T follicular helper cell (primary cell): ENCODE measurements around the gene CDX1.

Source experiments
- DNase-seq: peaks from one replicate; pipeline ENCODE4 v3.0.0-alpha.2; 2020; ENCODE audit warnings: low read depth

Gene CDX1

DNA sequence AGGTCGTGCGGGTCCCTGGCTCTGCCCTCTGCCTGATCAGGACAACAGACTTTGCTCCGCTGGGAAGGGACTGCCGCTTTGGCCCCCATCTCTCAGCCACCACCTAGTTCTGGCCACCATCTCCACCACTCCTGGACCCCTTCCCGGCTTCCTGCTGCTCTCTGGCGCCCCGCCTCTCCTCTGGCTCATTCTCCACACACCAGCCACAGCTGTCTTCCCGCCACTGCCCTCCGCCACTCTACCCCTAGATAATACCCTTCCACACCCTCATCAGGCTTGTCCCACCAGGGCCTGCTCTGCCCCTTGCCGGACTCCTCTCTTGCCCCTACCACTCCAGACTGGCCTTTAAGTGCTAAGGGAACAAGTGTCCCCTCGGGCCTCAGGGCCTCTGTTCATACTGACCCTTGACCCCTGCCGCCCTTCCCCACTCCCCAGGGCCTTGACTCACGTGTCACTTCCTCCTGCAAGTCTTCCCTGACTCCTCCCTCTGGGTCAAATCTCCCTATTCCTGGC lies 3.0 kb upstream of the CDX1 start:
- no peak for DNase-seq

DNA sequence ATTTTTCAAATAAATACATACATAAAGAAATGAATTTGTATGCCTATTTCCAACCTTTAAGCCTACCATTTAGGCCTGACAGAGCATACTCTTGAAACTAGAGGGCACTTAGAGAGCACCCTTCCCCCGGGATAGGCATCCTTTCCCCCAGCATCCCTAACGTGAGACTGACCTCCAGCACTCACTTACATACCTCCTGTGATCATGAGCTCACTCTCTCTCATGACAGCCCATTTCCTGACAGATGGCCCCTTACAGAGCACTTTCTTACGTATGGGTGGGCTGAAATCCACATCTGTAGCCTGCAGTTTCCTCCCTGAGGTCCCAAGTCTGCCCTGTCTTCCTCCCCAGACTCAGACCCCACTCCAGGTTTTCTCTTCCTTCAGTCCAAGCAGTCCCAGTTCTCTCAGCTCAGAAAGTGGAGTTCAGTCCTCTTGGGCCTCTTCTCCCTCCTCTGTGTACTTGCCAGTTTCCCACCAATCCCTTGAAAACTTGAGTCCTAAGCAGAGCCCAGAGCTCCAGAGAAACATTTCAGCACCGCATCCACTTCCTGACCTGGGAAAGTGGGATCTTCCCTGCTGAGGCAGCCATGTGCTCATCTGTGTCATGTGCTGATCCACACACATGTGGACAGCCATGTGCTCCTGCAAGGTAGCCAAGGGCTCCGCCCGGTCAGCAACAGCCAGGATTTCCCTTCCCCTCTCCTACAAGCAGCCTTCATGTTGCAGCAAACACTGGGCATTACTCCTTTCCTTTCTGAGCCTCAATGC lies 2.2 kb upstream of the CDX1 start:
- DNase-seq: no peak

DNA sequence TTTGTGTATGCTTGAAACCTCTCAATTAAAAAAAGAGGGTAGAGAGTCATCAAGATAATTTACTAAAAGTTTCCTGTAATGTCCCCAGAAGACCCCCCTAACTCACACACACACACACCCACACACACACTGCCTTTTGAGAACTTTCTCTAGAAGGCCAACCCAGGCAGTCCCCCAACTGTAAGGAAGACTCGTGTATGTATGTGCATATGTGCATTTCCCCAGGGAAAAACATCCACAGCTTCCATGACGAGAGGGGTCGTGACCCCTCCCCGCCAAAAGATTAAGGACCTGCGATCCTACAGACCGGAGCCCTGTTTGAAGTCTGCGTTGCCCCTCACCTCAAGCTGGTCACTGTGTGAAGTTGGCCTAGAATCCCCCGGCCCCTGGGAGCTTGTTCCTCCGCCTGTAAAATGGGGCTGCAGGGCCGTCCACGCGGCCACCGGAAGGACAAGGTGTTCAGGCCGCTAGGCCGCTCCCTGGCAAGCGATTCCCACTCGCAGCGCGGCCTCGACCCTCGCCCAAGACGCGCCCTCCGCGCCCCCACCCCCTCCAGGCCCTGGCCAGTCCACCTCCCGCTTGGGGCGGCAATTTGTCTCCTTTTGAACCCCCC lies 435 bp upstream of the CDX1 start:
- no peak for DNase-seq

DNA sequence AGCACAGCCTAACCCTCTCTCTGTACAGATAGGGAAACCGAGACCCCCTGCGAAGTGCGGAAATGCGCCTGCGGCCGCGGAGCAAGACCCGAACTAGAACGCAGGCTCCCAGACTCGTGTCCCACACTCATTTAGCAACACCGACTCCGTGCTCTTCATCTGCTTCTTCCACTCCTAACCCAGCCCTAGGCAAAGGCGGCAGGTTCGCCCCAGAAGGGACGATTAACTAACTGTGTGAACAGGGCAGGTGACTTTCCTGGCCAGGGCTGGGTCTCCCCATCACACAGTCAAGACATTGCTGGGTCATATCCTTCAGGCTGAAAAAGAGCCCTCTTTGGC lies 903 bp downstream of the CDX1 start:
- DNase-seq: no peak

DNA sequence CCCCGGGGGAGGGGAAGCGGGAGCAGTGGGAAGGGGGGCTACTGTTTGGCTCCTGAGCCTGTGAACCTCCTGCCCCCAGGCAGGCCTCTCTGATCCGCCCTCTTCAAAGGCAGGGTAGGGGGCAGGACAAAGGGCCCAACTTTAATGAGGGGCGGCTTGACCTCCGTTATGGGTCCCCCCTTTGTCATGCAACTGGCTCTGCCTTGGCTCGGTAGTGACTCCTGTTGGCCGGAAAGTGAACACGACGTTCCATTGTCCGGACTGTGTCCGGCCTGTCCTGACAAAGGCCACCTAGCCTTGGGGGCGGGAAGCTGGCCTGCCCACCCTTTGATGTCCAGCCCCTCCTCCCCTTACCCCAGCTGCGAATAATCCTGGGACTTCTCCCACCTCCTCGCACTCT lies 1.3 kb downstream of the CDX1 start:
- DNase-seq: no peak

DNA sequence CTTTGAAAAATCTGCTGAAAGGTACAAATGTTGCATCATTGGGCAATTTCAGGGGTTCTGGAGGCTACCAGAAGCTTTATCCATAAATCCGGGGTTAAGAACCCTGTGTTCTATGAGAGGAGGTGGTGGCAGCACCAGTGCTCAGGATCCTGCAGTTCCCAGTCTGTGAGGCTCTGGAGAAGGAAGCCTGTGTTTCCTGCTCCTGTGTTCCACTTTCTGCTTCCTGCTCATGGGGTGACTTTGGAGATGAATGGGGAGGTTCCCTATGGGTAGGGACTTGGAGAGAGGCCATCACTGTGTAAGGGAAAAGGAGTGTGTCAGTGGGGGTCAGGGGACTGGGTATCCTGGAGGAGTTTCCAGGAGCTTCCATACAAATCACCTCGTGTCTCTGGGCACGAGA lies 2.3 kb downstream of the CDX1 start:
- DNase-seq: no peak

DNA sequence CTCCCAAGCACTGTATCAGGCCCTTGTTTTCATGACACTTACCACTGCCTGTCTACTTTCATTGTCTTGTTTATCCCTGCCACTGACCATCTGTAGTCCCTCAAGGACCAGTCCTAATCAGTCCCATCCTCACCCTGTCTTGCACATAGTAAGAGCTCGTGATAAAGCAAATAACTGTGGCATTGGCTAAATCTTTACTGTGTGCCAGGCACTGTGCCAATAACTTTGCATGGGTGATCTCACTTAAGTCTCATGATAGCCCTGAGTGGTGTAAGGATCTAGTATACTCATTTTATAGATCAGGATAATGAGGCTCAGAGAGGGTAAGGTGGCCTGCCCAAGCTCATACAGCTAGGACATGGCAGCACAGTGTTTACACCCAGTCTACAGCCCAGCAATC lies 5.6 kb downstream of the CDX1 start:
- DNase-seq: no peak

DNA sequence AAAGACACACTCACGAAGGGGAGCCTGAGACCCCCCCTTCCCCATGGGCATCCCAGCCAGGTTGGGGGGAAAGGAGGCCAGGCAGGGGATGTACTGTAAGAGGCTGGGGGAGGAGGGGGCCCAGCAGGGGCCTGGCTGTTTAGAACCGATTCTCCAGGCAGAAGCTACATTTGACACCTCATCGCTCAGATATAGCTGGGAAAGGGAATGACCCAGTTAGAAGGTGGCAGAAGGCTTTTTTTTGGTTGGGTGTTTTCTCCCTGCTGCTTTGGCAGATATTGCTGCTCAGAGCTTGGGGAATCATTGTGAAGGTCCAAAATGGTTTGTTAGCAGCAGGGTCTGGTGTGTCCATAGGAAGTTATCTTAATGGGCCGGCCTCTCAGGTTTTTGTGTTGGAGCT lies 6.0 kb downstream of the CDX1 start:
- no peak for DNase-seq

DNA sequence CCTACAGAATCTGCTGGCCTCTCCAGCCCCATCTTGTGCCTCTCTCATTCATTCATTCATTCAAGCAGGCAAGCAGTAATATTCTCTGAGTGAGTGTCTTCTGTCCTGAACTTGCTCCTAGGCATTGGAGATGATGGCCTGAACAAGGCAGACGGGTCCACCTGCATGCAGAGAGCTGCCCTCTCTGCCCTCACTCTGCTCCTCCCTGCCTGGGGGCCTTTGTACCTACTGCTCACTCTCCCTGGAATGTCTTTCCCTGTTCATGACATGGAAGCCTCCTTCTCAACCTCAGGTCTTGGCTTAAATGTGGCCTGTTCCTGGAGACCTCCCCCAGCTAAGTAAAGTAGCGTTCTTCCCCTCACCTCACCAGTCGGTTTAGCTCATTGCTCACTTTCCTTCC lies 6.6 kb downstream of the CDX1 start:
- DNase-seq: no peak

DNA sequence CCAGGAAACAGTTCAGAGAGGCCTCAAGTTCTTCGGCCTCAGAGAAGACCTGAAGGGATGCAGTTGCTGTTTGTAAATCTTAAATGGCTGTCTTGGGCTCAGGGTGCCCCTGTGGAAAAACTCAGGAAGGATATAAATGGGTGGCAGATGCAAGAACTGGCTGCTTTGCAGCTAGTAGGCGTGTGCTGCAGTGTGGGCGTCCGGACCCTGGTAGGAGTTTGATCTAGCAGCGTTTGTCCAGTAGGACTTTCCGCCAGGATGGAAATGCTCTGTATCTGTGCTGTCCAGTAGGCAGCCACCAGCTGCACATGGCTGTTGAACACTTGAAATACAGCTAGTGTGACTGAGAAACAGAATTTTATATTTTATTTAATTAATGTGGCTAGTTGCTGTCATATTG lies 7.7 kb downstream of the CDX1 start:
- no peak for DNase-seq

DNA sequence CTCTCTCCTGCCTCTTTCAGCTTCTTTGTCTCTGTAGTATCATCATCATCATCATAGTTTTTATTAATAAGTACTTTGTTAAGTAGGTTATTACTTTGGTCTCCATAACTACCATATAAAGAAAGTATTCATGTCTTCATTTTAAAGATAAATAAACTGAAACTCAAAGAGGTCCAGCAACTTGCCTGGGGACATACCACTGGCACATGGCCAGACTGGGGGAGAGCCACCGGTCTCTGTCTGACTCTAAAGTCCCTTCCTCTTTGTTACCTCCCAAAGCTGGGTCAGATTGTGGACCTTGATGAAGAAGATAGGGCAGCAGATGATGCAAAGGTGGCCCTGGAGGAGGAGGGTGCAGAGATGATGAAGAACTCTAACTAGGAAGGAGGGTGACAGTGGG lies 8.5 kb downstream of the CDX1 start:
- no peak for DNase-seq

DNA sequence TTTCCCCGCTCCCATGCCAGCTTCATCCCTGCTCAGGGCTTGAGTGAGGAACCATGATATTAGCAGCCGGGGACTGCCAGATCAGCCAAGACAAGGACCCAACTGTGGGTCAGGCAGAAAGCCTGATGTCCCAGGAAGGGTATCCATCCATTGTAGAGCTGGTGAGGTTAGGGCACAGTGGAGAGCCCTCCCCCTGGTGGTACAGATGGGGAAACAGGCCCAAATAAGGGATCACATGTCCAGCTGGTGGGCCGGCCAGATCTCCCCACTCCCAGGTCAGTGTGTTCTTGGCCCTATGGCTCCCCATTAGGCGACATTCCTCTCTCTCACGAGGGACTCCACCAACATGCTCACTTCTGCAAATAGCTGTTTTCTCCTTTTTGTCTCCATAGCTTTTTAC lies 9.0 kb downstream of the CDX1 start:
- DNase-seq: no peak

DNA sequence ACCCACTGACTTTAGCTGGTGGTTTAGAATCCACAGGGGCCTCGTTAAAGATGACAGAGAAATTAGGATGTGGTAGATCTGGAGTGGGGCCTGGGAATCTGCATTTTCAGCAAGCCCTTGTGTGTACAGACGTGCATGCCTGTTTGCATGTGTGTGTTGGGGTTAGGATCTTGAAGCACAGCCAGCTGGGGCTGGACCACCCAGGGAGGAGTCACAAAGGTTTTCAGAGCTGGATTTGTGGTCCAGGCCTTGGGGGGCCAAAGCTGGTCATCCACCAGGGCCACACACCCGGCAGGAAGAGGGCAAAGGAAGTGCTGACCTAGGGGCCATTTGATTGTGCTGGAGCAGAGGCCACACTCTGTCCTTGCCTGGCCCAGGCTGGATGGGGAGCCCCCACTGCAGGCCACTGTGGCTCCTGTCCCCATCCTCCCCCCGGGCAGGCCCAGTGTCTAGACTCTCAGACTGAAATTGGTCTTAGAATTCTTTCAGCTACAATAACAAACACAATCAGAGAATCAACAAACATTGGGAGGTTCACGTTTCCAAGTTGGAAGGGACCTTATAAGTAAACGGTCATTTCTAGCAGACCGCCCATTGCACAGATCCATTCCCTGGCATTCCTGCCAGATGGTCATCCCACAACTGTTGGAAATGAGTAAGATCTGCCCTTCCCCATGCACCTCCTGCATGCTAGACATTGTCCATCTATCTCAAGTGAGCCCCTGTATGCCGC lies 10.3 kb downstream of the CDX1 start:
- no peak for DNase-seq

DNA sequence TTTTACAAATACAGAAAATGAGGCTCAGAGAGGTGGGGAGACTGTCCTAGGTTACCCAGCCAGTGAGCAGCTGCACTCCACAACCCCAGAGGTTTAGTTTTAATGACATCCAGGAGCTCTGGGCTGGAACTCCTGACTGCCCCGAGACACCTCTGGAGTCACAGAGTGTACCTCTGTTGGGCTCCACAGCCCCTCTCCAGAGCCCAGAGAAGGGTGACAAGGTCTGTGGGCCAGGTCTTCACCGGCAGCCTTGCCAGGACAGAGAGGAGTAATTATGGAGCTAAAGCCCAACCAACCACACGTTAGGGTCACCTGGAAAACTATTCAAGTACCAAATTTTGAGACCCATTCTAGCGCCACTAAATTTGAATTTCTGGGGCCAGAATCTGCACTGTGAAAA lies 11.1 kb downstream of the CDX1 start:
- DNase-seq: no peak

DNA sequence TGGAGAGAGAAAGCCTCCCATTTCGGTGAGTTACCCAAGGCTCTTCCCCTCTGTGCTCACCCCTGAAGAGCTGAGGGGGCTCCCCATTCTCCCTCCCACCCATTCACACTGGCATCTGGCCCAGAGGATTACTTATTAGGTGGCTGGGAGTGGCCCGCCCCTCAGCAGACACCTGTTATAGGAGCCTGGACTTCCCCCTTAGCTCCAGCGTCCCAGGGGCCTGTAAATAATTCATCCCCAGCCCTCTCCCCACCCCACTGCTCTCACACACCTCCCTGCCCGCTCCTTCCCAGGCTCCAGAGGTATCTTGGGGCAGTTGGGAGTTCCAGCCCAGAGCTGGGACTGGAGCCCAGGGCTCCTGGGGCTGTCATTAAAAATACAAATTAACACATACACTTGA lies 11.7 kb downstream of the CDX1 start:
- DNase-seq: no peak

DNA sequence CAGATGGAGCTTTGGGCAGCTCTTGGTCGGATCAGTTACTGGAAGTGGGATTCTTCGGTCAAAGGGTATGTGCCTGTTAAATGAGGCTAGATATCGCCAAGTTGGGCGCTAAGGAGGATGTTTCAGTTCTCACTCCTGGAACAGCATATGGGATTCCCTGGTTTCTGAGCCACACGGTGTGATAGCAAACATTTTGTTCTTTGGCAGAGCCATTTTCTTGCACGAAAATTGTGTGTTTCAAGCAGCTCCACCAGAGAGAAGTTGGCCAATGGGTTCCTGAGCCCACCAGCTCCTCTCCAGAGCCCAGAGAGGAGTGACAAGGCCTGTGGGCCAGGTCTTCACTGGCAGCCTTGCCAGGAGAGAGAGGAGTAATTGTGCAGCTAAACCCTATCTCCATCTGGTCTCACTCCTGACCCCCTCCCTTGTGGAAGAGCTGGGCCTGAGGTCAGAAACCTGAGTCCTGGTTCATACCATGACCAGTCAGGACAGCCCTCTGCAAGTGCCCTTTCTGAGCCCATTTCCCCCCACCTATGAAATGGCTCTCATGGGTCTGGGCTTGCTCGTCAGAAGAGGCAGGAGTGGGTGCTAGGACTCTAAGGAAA lies 12.5 kb downstream of the CDX1 start:
- DNase-seq: no peak

DNA sequence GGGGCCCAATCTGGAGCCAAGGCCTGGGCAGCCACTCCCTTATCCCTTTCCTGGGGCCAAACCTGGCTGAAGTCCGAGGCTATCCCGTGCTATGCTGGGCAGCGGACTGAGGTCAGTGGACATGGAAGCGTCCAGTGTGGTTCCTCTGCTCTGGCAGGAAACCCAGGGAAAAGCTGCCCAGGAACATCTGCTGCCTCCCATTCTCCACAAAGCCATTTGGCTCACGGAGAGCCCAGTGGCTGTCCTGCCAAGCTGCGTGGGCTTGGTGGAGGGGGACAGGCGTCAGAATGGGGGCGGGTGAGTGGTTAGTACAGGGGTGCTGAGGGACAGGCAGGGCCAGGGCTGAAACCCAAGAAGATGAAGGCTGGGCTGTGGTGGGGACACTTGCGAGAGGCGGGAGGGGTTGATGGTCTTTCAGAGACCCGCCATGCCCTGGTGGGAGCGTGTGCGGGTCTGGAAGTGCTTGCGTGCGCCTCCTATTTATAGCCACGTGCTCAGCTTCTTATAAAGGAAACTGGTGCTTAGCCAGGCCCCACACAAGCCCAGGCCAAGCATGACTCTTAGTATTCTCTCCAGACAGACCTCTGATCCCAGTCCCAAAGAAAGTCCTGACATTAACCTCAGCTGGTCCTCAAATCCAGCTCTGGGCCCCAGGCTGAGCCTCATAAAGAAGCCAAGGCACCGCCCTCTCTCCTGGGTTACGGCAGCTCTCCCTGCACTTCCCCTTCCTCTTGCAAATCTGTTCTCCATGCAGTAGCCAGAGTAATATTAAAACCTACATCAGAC lies 13.9 kb downstream of the CDX1 start:
- DNase-seq: no peak

DNA sequence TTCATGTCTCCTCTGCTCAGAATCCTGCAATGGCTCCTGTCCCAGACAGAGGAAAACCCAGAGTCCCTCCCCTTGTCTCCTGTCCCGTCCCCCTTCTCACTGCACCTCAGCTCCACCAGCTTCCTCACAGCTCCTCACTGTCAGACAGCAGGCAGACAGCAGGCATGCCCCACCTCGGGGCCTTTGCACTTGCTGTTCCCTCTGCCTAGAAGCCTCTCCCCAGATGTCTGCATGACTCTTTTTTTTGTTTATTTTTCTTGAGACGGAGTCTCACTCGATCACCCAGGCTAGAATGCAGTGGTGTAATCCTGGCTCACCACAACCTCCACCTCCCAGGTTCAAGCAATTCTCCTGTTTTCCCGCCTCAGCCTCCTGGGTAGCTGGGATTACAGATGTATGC lies 14.4 kb downstream of the CDX1 start:
- DNase-seq: no peak

DNA sequence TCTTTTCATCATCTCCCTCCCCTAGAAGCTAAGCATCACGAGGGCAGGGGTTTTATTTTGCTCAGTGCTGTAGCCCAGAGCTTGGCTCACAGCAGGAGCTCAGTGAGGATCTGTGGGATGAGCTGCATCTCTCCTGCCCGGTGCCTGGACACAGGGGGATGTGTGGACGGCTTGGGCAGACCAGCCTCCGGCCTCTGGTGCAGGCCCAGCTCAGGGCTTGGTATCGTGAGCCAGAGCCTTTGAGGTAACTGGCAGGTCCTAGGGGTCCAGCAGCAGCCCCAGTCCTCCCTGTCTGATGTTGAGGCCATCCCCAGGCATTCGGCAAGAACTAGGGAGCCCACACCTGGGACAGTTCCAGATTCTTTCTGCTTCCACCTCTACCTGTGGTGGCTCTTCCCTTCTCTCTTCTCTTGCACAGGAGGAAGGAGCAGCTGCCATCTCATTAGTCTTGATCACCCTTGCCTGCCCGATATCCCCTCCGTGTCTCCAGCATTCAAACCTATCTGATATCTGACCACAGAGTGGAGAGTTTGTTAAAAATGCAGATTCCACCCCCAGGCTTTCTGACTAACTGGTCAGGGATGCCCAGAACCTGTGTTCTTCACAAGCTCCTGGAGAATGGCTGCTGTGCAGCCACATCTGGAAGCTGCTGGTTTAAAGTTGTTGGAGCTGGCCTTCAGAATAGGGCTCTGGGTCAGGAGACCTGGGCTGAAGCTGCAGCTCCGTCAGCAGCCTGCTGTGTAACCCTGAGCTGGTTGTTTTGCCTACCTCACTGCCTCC lies 15.4 kb downstream of the CDX1 start:
- DNase-seq: no peak

DNA sequence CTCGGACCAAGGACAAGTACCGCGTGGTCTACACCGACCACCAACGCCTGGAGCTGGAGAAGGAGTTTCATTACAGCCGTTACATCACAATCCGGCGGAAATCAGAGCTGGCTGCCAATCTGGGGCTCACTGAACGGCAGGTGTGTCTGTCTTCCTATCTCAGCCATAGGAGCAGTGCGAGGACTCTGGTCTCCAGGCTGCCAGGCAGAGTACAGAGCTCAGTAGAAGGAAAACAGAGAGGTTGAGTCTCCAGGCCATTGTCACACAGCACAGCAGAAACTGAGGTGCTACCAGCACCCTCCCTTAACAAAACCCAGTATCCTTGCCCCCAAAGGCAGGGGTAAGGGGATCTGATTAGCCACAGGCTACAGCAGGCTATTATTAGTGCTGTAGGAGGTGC lies 16.2 kb downstream of the CDX1 start:
- no peak for DNase-seq

DNA sequence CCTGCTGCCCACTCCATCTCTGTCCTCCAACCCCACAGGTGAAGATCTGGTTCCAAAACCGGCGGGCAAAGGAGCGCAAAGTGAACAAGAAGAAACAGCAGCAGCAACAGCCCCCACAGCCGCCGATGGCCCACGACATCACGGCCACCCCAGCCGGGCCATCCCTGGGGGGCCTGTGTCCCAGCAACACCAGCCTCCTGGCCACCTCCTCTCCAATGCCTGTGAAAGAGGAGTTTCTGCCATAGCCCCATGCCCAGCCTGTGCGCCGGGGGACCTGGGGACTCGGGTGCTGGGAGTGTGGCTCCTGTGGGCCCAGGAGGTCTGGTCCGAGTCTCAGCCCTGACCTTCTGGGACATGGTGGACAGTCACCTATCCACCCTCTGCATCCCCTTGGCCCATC lies 16.9 kb downstream of the CDX1 start:
- DNase-seq: no peak
